Occipital lobe (tissue), 2 donors: ENCODE results near the gene PLA2R1. TPM values are rescaled to one million over a fixed set of nuclear protein-coding genes. Genes with fewer than 3 reads are reported as not detected.

Experiments used
- DNase-seq: peaks from one replicate; lab custom pipeline; 2025; lab: John Stamatoyannopoulos, UW
- total RNA-seq: library from RNA; depleted of rRNA; stranded (reverse); fragments of >200 nt; gene quantifications from one replicate; pipeline ENCODE4 v1.2.3, GENCODE V29; 2014

Gene PLA2R1
- total RNA-seq, 1 donor from 2014 or later: 1.7 TPM

DNA sequence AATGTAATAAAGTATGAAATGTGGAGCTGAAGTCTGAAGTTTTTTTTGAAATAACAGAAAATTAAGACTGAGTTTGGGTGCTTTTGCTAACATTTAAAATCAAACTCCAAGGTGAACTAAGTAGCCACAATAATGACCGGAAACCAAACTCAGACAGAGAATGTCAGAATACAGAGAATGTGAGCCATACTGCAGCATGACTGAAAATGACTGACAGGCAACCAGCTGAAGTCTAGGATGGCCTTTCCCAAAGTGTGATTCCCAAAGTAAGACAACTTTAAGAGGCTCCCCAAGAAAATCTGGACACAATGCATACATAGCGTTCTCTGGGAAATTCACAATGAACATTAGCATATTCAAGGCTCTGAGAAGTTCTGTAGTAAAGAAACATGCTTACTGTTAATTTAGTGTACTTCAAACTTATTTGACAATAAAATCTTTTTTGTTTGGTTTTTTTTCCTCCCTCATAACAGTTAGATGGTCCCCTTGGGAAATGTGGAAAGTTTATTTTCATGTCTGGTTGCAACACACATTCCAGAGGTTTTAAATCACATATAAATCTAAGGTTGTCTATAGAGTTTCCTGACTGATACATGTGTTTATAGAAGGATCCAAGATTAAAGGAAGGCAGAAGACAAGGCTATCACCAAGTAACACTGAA is 28.6 kb downstream of the PLA2R1 start:
- no peak for DNase-seq

DNA sequence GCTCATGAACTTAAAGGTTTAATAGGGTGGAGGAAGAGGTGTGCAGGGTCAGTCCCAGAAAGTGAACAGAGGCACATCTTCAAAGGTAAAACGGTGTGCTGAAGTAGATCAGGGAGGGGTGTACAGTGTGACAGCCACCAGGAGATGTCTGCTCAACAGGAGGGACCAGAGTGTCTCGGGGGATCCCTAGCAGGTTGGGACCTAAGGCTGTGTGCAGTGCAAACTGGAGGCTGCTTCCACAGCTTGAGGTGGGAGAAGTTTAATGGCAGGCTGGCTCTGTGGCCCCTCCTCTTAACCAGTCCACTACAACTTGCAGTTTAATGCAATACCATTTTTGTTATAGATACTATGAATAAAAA is 33.2 kb downstream of the PLA2R1 start:
- no peak for DNase-seq

DNA sequence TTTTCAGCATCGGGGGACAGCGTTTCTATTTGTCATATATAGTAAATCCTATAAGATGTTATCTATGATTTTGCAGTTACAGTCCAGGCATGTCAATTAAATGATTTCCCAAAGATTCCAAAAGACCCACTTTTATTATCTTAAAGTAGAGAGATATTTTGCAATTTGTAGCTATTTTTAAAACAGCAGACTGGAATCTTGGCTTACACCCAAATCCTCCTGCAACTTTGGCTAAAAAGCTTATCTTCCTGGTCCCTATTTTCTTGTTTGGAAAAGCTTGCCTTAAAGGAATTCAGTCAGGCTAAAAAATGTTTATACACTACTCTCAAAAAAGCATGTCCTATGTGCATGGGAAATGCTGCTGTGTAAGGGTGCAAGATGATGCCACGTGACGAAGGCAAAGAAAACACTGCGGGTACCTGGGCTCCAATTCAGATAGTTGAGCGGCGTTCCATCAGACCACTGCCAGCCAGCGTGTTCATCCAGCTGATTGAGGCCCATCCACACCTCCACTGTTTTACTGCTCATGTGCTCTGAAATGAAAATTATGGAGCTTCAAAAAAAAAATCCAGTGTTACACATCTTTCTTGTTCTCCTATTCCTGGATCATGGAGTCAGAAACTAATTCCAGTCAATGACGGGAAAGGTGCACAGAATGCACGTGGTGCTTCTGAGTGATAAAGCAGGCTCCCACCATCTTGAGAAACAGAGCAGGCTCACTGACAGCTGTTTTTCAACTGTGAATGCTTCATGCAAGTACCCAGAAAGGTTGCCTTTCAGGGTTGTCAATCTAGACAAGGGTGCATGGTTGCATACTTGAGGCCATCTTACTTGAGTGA is 33.8 kb downstream of the PLA2R1 start:
- DNase-seq: no peak

DNA sequence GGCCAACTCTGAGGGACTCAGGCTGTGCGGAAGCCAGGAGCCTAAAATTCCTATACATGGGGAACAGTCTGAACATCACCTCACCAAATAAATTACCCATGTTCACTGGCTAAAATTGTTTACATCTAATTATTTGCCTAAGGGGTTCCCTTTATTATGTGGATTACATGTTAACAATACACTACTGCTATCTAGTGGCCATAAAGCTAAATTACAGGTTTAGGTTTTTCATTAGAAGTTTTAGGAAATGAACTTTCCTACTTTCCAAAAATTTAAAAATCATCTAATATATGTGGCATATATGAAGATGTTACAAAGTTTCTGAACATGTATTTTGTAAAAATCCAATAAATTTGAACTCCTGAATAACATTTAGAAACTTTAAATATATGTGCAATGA is 40.3 kb downstream of the PLA2R1 start:
- DNase-seq: no peak

DNA sequence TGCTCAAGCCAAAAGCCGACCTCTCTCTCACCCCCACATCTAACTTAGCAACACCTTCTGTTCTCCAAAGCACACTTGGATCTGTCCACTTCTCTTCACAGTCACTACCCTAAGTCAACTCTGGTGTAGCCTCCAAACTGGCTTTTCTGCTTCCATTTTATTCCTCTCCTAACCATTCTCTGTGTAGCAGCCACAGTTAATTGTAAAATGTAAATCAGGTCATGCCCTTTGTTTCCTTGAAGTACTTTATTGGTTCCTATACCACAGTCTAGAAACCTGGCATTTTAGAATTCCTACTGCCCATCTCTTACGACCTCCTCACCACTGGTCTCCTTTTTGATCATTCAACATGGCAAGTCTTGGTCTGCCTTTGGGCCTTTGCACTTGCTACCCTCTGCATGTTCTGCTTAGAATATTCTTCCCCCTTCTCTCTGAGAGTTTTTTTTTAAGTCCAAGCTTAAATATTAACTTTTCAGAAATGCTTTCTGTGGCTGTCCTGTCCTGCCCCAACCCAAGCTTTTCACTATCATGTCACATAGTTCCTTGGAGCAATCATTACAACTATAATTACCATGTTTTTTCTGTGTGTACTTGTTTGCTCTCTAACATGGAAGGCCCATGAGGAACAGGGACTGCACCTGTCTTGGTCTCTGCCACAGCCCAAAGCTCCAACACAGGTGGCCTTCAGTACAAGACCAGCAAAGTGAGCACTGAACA is 42.9 kb downstream of the PLA2R1 start:
- DNase-seq: no peak

DNA sequence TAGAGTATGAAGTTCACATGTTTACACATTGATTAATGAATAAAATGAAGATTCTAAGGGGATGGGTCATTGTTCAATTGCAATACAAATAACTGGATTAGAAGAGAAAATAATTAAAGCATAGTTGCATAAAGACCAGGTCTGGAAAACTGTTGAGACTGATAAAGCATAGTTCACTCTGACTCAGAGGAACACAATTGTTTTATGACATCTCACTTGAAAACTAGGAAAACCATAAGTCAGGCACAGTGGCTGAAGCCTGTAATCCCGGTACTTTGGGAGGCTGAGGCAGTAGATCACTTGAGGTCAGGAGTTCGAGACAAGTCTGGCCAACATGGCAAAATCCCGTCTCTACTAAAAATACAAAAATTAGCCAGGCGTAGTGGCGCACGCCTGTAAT is 46.7 kb downstream of the PLA2R1 start:
- DNase-seq: no peak

DNA sequence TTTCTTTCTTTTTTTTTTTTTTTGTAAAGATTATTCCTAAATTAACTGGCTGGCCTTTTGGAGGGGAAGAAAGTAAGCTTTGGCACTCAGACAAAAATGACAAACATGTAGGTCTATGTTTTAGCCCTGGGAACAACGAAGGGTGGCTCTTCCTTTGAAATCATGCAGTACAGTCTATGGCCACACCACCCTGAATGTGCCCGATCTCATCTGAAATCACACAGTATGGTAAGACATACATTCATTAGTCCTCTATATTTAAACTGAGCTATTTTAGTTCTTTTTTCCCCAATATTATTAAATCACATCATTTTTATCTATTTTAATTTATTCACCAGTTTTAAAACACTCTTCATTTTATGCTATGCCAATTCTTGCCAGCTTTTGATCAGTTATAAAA is 48.2 kb downstream of the PLA2R1 start:
- no peak for DNase-seq

DNA sequence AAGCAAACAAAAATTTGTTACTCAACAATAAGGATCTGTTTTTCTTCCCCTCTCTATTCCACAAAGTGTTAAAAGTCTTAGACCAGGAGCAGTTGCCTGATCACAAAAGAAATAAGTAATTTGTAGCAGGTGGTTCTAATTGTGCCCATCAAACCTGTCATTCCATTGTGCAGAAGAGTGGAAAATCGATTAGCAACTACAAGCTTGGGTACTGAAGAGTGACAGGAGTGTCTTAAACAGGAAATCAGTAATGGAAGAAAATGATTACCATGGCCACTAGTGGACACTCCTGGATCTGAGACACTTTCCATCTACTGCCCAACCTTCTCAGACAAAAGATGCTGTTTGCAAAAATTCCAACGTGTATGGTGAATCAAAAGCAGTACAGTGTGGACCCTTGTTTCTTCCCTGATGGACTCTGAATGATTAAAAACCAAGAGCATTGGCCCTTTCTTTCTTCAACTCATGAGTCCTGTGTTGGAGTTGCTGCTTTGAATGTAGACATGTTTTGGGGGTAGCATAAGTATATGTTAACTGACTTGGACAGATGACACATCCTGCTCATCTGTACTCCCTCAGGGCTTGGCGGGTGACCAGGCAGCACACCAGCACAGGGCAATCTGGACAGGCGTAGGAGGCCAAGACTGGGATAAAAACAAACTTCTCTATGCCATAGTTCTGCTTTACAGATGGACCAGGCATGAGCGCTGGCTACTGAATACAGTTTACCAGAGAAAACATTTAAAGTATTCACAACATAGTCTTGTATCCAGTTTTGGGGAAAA is 51.9 kb downstream of the PLA2R1 start:
- no peak for DNase-seq

DNA sequence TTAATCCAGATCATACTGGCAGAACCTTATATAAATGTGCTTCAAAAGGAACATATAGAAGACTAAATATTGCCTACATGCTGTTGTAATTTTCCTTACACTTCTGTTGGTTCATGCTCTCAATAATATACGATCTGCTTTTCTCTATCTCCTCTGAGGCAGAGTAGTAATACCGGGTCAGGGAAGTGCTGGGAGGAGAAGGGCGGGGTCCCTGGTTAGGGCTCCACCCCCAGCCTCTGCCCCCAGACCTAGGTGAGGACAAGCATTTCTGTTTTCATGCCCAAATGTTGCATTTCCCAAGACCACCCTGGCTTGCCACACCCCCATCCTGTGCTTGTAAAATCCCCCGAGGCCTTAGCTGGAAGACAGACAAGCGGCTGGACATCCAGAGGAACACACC is 55.3 kb downstream of the PLA2R1 start:
- DNase-seq: no peak

DNA sequence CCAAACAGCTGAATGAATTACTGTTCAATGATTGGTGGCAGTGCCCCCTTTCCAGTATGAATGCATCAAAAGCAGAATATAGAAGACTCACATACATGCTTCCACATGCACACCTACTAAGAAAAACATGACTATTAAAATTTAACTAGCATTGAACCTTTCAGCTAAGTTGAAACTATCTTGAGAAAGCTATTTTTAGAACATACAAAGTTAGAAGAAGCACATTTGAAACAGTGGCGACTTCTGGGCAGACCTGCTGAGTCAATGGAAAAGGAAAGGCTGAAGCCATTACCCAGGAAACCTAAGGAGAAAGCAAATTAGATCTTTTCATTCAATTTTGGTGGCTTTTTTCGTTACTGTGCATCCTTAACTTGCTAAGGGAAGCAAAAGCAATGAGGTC is 55.9 kb downstream of the PLA2R1 start:
- DNase-seq: no peak

DNA sequence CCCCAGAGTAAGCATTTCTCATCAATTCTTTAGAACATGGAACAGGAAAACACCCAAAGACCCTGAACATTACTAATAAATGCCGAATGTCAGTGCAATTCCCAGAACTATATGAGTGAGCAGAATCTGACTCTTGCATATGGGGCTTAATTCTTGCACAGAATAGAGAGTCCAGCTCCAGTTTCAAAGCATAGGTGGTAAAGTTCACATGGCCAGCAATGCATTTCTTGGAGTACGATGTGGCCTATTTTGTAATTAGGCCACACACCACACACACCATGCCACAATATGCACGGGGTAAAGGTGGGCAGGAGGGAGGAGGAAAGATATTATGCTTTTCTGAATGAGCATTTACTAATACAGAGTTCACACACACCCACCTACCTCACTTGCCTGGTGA is 56.5 kb downstream of the PLA2R1 start:
- DNase-seq: no peak

DNA sequence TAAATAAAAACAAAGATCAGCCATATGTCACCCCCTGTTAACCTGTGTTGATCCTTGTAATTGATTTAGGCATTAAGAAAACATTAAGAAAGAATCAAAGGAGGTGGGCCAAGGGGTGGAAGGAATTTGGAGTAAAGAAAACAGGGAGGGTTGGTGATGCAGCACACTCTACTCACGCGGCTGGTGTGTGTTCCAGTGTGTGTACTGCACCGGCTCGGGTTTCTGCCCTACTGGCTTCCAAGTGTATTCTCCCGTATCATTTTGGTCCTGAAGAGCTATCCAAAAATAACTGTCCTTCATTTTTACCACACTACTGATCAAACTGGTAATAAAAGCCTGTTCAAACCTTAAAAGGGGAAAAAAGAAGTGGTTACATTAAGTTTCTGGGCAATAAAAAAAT is 56.9 kb downstream of the PLA2R1 start:
- DNase-seq: no peak

DNA sequence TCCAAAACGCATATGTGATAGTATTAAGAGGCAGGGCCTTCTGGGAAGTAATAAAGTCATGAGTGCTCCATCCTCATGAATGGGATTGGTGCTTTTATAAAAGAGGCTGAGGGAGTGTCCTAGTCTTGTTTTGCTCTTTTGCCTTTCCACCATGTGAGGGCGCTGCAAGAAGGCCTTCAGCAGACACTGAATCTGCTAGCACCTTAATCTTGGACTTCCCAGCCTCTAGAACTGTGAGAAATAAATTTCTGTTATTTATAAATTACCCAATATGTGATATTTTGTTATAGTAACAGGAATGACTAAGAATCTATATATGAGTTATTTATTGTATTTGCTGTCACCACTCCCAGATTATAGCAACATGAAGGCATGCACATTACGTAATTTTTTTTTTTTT is 63.5 kb downstream of the PLA2R1 start:
- no peak for DNase-seq

DNA sequence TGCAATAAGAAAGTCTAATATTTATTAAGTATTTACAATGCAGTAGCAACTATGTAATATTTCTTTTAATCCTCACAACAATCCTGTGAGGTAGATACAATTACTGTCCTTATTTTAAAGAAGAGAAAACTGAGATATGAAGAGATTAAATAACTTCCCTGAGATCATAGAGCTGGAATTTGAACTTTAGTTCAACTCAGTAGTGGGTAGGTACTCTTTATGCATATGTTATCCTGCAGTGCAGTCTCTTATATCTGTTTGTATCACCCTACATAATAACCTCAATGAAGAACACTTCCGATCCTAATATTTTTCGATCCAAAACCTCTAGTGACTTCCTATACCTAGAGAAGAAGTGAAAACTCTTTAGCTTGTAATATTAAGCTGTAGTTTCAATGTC is 64.2 kb downstream of the PLA2R1 start:
- no peak for DNase-seq

DNA sequence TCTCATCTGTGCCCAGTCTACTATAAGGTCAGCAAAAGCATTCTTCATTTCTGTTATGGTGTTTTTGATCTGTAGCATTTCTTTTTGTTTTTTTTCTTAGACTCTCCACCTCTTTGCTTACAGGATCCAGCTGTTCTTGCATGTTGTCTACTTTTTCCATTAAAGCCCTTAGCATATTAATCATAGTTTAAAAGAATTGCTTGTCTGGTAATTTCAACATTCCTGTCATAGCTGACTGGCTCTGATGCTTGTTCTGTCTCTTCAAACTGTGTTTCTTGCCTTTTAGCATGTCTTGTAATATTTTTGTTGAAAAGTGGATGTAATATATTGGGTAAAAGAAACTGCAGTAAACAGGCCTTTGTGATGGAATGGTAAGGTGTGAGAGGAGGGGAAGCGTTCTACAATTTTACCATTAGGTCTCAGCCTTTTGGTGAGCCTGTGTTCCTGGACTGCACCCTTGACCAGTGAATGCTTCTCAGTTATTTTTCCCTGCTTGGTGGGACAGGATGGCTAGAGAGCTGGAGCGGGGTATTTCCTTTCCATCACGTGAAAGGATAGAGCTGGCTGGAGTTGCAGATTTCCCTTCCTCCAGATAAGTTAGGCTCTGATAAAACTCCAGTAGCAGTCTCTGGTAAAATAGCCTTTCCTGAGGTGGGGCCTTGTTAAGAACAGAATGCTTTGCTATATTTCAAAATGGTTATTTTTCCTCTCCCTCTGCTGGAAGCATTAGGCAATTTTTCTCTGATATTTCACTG is 65.4 kb downstream of the PLA2R1 start:
- DNase-seq: no peak

DNA sequence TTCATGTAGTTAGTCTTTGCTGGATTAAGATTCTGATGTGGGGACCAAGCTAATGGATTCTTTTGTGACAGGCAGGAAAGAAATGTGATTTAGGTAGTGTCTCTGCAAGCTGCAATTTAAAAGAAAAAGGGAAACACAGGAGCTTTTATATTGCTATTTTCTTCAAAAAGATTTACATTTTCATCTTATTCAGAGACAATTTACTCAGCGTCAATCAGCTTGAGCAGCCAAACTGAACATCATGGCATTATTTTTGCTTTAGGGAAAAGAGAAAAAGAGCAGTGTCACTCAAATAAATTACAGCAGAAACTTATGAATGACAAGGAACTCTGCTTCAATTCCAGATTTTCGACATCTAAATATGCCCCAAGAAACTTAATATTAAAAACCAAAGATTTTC is 67.4 kb downstream of the PLA2R1 start:
- no peak for DNase-seq

DNA sequence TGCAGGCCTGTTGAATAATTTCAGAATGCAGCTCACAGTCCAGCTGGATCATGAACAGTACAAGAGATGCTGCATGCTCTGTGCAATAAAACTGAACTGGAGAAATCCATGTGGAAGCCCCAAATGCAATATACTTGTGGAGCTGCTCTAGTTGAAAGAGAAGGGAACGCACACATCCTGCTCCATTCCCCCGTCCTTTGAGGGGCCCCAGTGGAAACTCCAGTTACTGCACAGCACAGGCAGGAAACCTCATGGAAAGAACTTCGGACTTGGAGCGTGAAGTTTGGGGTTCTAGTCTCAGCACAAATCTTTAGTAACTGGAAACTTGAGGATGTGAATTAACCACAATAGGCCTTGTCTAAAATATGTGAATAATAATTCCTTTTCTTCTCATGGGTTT is 73.2 kb downstream of the PLA2R1 start:
- no peak for DNase-seq

DNA sequence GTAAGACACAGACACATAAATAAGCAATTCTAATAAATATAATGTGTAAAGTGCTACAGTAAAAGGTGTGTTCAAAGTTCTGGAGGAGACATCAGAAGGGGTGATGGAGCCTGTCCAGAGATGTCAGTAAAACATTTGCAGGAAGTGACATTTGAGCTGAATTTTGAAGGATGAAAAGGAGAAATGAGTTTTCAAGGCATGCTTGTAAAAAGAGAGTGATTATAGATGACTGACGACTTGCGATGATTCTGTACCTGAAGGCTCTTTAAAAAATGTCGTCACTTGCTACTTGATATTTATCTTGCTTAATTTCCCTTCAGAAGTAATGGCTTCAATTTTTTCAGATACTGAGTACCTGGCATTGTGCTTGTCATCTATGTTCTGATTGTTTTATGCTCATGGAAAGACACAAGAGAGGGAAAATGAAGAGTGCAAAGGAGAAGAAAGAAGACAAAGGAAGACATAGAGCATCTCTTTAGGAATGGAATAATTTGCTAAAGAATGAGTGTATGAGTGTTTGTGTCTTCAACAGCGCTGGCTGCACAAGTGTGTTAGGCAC is 73.9 kb downstream of the PLA2R1 start:
- no peak for DNase-seq

DNA sequence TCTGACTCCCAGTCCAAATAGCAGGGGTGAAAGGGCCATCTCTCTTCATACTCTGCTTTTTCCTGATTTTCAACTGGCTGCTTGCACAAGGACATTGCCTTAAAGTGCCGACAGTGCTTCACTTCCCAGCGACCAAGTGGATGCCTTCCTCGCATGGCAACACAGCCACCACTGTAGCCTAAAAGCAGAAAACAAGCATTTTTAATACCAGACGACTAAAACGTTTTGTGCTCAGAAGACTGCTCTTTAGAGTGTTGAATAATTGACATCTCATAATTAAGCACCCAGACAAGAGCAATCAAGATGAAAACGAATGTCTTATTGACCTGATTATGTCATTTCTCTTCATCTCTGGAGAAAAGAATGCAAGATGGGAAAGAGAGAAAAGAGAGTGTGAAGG is 75.2 kb downstream of the PLA2R1 start:
- DNase-seq: no peak

DNA sequence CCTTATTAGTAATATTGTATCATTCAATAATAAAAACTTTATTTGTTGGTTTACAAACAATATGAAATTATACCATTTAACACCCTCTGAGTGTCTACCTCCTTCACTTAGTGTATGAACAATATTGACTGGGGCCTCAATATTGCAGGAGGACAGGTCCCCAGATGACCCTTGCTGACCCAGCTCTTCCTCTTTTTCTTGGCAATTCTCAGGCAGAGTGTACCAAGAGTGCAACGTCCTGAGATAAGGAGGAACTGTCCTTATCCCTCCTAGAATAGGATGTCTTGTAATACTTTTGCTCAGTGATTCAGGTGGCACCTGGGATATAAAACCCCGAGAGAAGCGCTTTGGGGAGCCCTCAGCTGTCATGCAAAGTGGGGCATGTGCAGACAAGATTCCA is 76.8 kb downstream of the PLA2R1 start:
- no peak for DNase-seq

DNA sequence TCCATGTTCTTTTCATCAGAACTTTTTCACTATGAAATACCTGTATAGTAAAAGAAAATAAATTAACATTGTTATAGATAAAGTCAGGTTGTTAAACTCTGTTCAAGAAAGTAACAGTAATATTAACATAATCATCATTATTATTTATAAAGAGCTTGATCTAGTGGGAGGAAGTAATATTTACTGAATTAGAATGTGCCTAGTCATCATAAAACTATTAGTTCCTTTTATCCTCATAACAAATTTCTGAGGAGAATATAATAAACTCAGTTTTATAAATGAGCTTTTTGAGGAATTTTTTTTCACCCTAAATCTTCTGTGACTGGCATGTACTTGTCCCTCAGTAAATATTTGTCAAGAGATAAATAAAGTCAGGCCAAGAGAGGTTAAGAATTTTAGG is 78.4 kb downstream of the PLA2R1 start:
- DNase-seq: no peak
